ENCODE results near the gene TSPOAP1.

TSPOAP1 gene

DNA sequence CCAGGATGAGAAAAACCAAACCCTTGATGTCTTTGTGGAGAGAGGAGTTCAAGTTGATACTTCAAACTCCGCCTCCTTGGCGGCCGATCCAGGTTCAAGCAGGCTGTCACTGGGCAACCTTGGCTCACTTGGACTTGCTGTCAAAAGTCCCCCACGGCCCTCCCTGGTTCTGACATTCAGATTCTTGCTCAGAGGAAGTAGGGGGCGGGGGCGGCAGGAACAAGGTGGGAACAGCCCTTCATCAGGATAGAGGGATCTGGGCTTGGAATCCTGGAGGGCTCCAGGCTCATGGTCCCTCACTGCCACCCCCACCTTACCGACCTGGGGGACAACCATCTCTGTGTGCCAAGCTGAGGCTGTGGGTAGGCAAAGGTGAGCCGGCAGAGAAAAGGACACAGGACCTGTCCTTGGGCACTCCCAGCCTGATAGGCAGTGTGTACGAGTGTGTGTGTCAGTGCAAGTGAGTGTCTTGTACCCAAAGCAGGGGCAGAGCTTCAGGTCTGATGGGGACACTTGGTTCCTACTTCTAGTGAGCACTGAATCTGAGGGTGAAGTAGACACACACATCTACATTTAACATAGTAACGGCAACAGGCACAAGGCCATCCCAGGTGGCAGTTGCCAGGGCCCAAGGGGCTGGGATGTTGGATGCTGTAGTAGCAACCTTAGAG is 6.6 kb upstream of the TSPOAP1 start:
- no peak overlapping the region for H3K4me3 ChIP-seq (ENCODE audit: low read length)
- TF ChIP-seq, protein P1, sequence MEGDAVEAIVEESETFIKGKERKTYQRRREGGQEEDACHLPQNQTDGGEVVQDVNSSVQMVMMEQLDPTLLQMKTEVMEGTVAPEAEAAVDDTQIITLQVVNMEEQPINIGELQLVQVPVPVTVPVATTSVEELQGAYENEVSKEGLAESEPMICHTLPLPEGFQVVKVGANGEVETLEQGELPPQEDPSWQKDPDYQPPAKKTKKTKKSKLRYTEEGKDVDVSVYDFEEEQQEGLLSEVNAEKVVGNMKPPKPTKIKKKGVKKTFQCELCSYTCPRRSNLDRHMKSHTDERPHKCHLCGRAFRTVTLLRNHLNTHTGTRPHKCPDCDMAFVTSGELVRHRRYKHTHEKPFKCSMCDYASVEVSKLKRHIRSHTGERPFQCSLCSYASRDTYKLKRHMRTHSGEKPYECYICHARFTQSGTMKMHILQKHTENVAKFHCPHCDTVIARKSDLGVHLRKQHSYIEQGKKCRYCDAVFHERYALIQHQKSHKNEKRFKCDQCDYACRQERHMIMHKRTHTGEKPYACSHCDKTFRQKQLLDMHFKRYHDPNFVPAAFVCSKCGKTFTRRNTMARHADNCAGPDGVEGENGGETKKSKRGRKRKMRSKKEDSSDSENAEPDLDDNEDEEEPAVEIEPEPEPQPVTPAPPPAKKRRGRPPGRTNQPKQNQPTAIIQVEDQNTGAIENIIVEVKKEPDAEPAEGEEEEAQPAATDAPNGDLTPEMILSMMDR (conservative IDR thresholded peaks at IDR 0.05; ENCODE audit: low read length) = no peak
- DNase-seq (ENCODE audit: low read depth) = no peak

DNA sequence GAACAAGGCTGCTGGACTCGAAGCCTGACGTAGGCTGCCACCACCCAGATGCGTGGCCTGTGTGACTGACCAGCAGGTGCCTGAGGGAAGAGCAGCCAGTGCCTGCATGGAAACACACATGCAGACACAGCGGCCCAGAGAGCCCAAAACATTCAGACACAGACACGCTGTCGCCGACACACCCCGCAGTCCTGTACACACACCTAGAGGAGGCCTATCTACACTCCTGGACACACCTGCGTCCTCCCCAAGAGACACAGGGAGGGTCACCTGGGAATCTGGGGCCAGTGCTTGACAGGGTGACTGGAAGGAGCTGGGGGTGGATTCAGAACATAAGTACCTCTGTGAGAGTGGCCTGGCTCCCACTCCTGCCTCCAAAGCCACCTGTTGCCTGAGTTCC is 6.1 kb upstream of the TSPOAP1 start:
- no peak overlapping the region for H3K4me3 ChIP-seq (ENCODE audit: low read length)
- no peak for DNase-seq (ENCODE audit: low read depth)
- TF ChIP-seq, protein P1 (conservative IDR thresholded peaks at IDR 0.05; ENCODE audit: low read length) = no peak

DNA sequence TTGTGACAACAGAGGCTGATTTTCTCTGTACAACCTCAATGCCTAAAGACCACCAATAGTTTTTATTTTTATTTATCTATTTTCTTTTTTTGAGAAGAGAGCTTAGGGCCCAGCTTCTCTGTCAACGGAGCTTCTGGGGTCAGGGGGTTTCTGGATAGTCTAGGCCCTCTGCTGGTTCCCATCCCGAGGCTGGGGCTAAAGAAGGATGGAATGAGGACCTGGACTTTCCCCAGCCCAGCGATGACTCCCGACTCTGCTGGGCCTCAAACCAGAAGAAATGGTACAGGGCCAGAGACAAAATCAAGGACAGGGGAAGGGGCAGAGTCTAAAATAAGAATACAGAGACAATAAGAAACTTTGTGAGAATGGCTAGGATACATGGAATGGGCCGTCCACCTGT is 5.7 kb upstream of the TSPOAP1 start:
- H3K4me3 ChIP-seq (ENCODE audit: low read length) = no peak overlapping the region
- DNase-seq (ENCODE audit: low read depth) = no peak
- TF ChIP-seq, protein P1 (conservative IDR thresholded peaks at IDR 0.05; ENCODE audit: low read length) = no peak

DNA sequence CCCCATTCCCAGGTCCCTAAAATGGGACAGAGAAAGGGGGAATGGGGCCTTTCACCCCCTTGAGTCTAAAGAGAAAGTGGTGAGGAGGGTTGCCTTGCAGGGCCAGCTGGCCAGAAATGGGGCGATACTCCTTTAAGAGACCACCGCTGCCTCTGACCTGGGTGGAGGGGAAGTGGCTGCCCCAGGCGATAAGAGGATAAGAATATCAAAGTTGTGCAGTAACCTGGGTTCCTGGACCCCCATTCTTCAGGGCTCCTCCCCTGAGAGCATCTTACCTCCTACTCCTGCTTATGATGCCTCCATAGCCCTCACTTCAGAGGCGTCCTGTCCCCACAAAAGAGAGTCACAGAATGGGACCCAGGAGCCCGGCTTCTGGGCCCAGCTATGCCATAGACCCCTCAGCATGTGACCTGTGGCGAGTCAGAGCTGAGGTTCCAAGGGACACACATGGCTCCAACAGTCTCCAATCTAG is 5.2 kb upstream of the TSPOAP1 start:
- no peak for DNase-seq (ENCODE audit: low read depth)
- H3K4me3 ChIP-seq (ENCODE audit: low read length) = no peak overlapping the region
- TF ChIP-seq, protein P1 (conservative IDR thresholded peaks at IDR 0.05; ENCODE audit: low read length) = no peak

DNA sequence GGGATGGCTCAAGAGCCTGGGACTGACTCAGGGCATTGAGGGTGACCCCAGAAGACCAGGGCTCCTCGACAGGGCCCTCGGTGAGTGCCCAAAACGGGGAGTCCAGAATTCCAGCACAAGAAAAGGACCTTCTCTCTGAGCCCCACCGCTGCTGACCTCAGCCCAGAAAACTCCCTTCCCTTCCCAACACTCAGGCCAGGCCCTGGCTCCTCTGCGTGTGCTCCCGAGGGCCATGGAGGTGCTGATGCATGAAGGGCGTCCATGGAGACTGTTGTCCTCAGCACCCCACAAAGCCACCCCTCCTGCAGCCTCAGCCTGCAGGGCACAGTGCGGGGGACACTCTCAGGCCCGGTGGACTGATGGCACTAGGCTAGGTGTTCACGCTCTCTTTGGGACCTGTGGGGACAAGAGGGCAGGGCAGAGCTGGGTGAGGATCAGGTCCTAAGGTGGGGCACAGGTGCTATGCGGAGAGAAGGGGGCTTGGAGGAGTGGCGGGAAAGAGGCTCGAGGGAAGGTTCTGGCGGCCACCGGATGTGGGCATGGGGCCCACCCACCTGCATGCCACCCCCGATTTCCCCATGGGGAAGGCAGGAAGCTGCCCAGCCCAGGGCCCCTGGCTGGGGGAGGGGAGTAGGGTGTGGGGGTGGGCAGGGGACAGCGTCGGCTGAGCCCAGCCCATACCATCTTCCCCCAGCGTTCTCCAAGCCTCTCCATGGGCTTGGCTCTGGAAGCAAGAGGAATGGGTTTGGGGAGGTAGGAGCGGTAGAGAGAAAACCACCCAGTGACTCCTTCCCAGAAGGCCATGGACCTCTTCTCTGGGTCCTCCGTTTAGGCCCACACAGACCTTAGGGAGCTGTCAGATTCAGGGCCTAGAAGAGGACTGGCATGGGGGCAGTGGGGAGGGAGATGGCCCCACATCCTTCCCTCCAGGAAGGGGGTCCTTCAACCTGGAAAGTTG is 4.5 kb upstream of the TSPOAP1 start:
- DNase-seq (ENCODE audit: low read depth) = no peak
- TF ChIP-seq, protein P1 (conservative IDR thresholded peaks at IDR 0.05; ENCODE audit: low read length) = no peak
- no peak overlapping the region for H3K4me3 ChIP-seq (ENCODE audit: low read length)

DNA sequence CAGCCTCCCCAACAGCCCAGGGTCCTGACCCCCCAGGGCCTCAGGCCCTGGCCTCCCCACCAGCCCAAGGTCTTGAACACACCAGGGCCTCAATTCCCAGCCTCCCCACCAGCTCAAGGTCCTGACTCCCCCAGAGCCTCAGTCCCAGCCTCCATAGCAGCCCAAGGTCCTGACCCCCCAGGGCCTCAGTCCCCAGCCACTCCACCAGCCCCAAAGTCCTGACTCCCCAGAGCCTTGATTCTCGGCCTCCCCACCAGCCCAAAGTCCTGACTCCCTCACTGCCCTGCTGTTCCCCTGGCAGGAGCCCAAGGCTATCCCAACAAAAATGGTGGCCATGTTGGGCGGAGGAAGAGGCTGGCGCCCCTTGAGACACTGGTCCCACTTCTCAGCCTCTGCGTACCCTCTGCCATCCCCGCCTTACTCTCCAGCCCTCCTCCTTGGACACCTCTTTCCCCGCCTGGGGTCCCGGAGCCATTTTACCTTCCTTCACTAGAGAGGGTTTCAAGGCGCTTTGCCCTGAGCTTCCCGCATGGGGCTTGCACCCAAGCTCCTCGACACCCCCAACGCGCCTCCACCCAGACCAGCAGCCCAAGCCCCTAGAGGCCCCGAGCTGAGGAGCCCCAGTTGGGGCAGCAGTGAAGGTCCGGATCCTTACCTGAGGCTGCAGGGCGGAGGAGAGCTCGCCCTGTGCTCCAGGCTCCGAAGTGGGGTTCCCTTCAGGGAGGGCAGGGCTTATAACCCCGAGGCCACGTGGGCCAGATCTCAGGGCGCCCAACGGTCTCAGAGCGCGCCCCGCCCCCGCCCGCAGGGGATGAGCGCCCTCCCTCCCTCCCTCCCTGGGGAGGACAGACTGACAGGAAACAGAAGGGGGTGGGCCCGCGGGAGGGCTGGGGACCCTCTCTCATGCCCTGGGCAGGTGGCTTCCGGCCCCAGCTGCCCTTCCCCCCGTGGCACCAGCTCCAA is 3.5 kb upstream of the TSPOAP1 start:
- DNase-seq (ENCODE audit: low read depth) = no peak
- H3K4me3 ChIP-seq (ENCODE audit: low read length) = no peak overlapping the region
- TF ChIP-seq, protein P1 (conservative IDR thresholded peaks at IDR 0.05; ENCODE audit: low read length) = no peak

All from AG10803 (cell line).